Mucosa of descending colon (tissue), 3 donors: Measurements from ENCODE around the gene POLR1A. TPM values are rescaled to one million over a fixed set of nuclear protein-coding genes. Genes with fewer than 3 reads are reported as not detected.

ENCODE experiments used
- ATAC-seq: fragments of 200-7000 bp; cut with Tn5 transposase; one replicate; pipeline ENCODE4 v1.9.1; 2020; ENCODE audit warnings: mild to moderate bottlenecking, moderate library complexity
- DNase-seq, 3 donors: peaks; one replicate each; pipeline ENCODE4 v3.0.0-alpha.2; 2020
- H3K36me3 ChIP-seq: fragments of 200-600 bp; one replicate; pipeline ENCODE4 v1.8.0; 2021; ENCODE audit warnings: low read depth, mild to moderate bottlenecking
- H3K4me1 ChIP-seq: fragments of 200-600 bp; one replicate; pipeline ENCODE4 v1.8.0; 2021; ENCODE audit warnings: low read depth, mild to moderate bottlenecking
- H3K4me3 ChIP-seq: fragments of 200-600 bp; one replicate; pipeline ENCODE4 v1.8.0; 2021; ENCODE audit warnings: mild to moderate bottlenecking
- H3K9me3 ChIP-seq: fragments of 200-600 bp; one replicate; pipeline ENCODE4 v1.8.0; 2021; ENCODE audit warnings: mild to moderate bottlenecking
- CTCF ChIP-seq: fragments of 200-600 bp; IDR thresholded peaks from one replicate; pipeline ENCODE4 v1.8.0; 2022; ENCODE audit warnings: antibody characterized with exemption, mild to moderate bottlenecking
- intact Hi-C, 2 donors: fragments of 100-400 bp; cut with DNase I in 1 of 2; cut with micrococcal nuclease in 1 of 2; formaldehyde crosslinking; loops; one replicate each; pipeline versions ENCODE4 v1.11.0 to v1.11.1; 2022; cut with DNase I, micrococcal nuclease
- total RNA-seq, 3 donors: library from RNA; stranded (reverse); fragmentation: NEBNext Ultra II Directional in 2 of 3; extraction: Animal tissue kit (Norgen Biotek cat#: 25700) in 2 of 3; gene quantifications; one replicate each; pipeline versions ENCODE4 v1.2.1 to v1.2.4, GENCODE V29; 2021 to 2023
- donor health status: DM: no; HTN: no; CAD: no; lungs with moderate emphysema.
- donor health status: DM: no; HTN: no; CAD: no.
- donor health status: DM: no; HTN: yes; CAD: no.

Gene POLR1A
- total RNA-seq, 3 donors from 2014 or later = 22.8 to 29.3 (median 24.3) TPM

GRCh38 chr2:85988175-85988913 lies 117.3 kb downstream of the POLR1A start:
- Histone ChIP-seq H3K4me3 (no peak overlapping the region), H3K9me3 (no peaks in the 10 kb centered on the region), H3K36me3 (no peaks in the 10 kb centered on the region), H3K4me1 (no peaks in the 10 kb centered on the region)
- ATAC-seq (peak; percentile 15), DNase-seq (no peak)
- intact Hi-C loops = no loop called here
- TF ChIP-seq CTCF = no peak

DNA sequence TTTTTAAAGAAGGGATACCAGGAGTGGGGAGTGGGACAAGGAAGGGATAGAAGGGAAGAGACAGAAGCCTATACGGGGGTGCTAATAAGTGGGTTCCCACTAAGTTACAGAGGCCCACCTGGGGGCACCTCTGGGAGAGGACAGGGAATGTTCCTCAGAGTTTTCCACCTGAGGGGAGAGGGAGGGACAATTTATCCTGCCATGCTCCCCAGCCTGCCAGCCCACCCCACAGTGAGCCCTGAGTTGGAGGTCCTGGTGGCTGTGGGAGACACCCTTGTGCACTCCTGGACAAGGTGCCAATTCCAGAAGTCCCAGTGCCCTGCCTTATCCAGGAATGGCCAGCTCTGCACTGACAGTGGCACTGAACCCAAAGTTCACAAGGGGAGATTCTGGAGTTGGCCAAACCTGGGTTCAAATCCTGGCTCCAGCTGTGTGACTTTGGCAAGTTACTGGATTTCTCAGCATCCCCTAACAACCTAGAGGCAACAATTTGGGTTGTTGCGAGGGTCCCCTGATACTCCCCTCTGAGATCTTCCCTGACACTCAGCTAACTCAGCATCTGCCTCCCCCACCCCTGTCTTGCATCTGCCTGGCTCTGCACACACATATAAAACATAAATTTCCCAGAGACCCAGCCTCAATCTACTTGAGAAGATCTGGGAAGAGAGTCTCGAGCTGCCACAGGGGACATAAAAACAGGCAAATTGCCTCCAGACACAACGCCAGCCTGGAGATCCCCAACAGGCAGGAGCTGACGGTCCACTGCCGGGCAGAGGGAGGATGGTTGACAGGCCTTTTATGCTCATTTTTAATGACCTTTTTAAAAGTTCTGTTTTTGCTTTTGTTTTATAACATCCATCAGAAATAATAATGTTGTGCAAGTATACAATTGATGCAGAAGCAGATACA lies 118.2 kb downstream of the POLR1A start:
- intact Hi-C loops = no loop called here
- DNase-seq (no peak), ATAC-seq (no peak)

GRCh38 chr2:85986121-85986520 lies 119.6 kb downstream of the POLR1A start:
- Histone ChIP-seq H3K4me3 (no peak overlapping the region), H3K4me1 (no peaks in the 10 kb centered on the region), H3K36me3 (no peaks in the 10 kb centered on the region), H3K9me3 (no peaks in the 10 kb centered on the region)
- ATAC-seq (no peak), DNase-seq (no peak)
- no peak for TF ChIP-seq CTCF
- intact Hi-C loops = no loop called here

More for the DNA sequence above, 118.2 kb downstream of the POLR1A start:
- no peaks in the 10 kb centered on the region for H3K36me3 ChIP-seq
- H3K4me1 ChIP-seq = no peaks in the 10 kb centered on the region
- no peak overlapping the region for H3K4me3 ChIP-seq
- TF ChIP-seq CTCF = no peak
- H3K9me3 ChIP-seq = no peaks in the 10 kb centered on the region

- no peak for DNase-seq
- intact Hi-C loops = no loop called here
- TF ChIP-seq CTCF = no peak
Observed at GRCh38 chr2:85984788-85985187, 120.9 kb downstream of the POLR1A start.

DNA sequence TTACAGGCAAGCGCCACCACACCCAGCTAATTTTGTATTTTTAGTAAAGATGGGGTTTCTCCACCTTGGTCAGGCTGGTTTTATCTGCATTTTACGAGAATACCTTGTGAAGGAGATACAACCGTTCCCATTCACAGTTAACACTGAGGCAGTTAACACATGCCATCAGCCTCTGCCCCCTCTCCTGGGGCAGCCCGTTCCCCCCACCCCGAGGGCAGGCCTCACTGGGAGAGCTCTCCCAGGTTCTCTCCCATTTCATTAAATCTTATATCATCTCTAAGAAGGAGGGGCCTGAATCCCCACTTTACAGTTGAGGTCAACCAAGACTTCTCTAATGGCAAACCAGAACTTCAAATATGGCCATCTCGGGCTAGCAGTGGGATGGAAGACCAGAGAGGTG lies 121.9 kb downstream of the POLR1A start:
- DNase-seq (no peak), ATAC-seq (no peak)
- intact Hi-C loops = no loop called here

More at GRCh38 chr2:85984788-85985187, 120.9 kb downstream of the POLR1A start:
- Histone ChIP-seq H3K36me3 (no peaks in the 10 kb centered on the region), H3K4me3 (no peak overlapping the region), H3K4me1 (no peaks in the 10 kb centered on the region), H3K9me3 (no peaks in the 10 kb centered on the region)
- no peak for ATAC-seq

More for the DNA sequence above, 121.9 kb downstream of the POLR1A start:
- no peaks in the 10 kb centered on the region for H3K4me1 ChIP-seq
- H3K4me3 ChIP-seq = no peak overlapping the region
- H3K9me3 ChIP-seq = no peaks in the 10 kb centered on the region
- no peak for TF ChIP-seq CTCF
- no peaks in the 10 kb centered on the region for H3K36me3 ChIP-seq
